ENCODE data around the gene NAA80.

Gene NAA80

GRCh38 chr3:50278880-50279224 is 20.4 kb downstream of the NAA80 start, which contains the start of gene LSMEM2:
TSS of gene LSMEM2 (plus strand) at chr3:50279087. CDS start at chr3:50279114, 27 bp downstream.
- peaks cover 3% of the 10 kb centered on the region; the same call in 1 of the 2 replicates for H3K27me3 ChIP-seq (ENCODE audit: low read depth, low read length)
- no peak within 1 kb of the TSS for H3K4me2 ChIP-seq (ENCODE audit: low read length)
- H3K4me1 ChIP-seq (ENCODE audit: low read length): no peaks in the 10 kb centered on the region
- no peak within 1 kb of the TSS for H3K27ac ChIP-seq (ENCODE audit: low read length)
- no peak within 1 kb of the TSS for H2AFZ ChIP-seq (ENCODE audit: low read depth, low read length)
- TF ChIP-seq CTCF (IDR thresholded peaks at IDR 0.05; ENCODE audit: low read depth, low read length) (no peak), EZH2phosphoT487 (IDR thresholded peaks at IDR 0.05; ENCODE audit: low read depth) (no peak)
- no peak within 1 kb of the TSS for H3K9ac ChIP-seq (ENCODE audit: low read length)
- no peaks in the 10 kb centered on the region for H4K20me1 ChIP-seq (ENCODE audit: insufficient read depth, low read length)
- no peak within 1 kb of the TSS for H3K4me3 ChIP-seq (ENCODE audit: low read length)
- no peaks in the 10 kb centered on the region for H3K9me3 ChIP-seq (ENCODE audit: insufficient read depth, low read length)
- H3K36me3 ChIP-seq (replicated peaks; ENCODE audit: low read depth, low read length): no peaks in the 10 kb centered on the region
- H3K79me2 ChIP-seq (ENCODE audit: low read length): no peaks in the 10 kb centered on the region

- H3K9ac ChIP-seq (ENCODE audit: low read length): no peak overlapping the region
- no peak overlapping the region for H2AFZ ChIP-seq (ENCODE audit: low read depth, low read length)
- peaks cover 2% of the 10 kb centered on the region; the same call in 1 of the 2 replicates for H3K4me1 ChIP-seq (ENCODE audit: low read length)
- peaks cover 4% of the 10 kb centered on the region; the same call in 1 of the 2 replicates for H3K27me3 ChIP-seq (ENCODE audit: low read depth, low read length)
- TF ChIP-seq EZH2phosphoT487 (IDR thresholded peaks at IDR 0.05; ENCODE audit: low read depth) (no peak), CTCF (IDR thresholded peaks at IDR 0.05; ENCODE audit: low read depth, low read length) (no peak)
- H3K36me3 ChIP-seq (replicated peaks; ENCODE audit: low read depth, low read length): no peaks in the 10 kb centered on the region
- H3K27ac ChIP-seq (ENCODE audit: low read length): no peak overlapping the region
- no peaks in the 10 kb centered on the region for H4K20me1 ChIP-seq (ENCODE audit: insufficient read depth, low read length)
- H3K9me3 ChIP-seq (ENCODE audit: insufficient read depth, low read length): no peaks in the 10 kb centered on the region
- H3K4me2 ChIP-seq (ENCODE audit: low read length): no peak overlapping the region
- H3K79me2 ChIP-seq (ENCODE audit: low read length): no peaks in the 10 kb centered on the region
- no peak overlapping the region for H3K4me3 ChIP-seq (ENCODE audit: low read length)
These were observed 20.9 kb downstream of the NAA80 start for GRCh38 chr3:50278123-50278879.

GRCh38 chr3:50276762-50277101 is 22.5 kb downstream of the NAA80 start:
- no peak overlapping the region for H3K4me2 ChIP-seq (ENCODE audit: low read length)
- no peaks in the 10 kb centered on the region for H4K20me1 ChIP-seq (ENCODE audit: insufficient read depth, low read length)
- TF ChIP-seq EZH2phosphoT487 (IDR thresholded peaks at IDR 0.05; ENCODE audit: low read depth): no peak
- TF ChIP-seq CTCF (IDR thresholded peaks at IDR 0.05; ENCODE audit: low read depth, low read length): no peak
- no peak overlapping the region for H3K27ac ChIP-seq (ENCODE audit: low read length)
- H3K79me2 ChIP-seq (ENCODE audit: low read length): no peaks in the 10 kb centered on the region
- H3K9ac ChIP-seq (ENCODE audit: low read length): no peak overlapping the region
- no peak overlapping the region for H2AFZ ChIP-seq (ENCODE audit: low read depth, low read length)
- no peak overlapping the region for H3K4me3 ChIP-seq (ENCODE audit: low read length)
- H3K4me1 ChIP-seq (ENCODE audit: low read length): peaks cover 9% of the 10 kb centered on the region; the same call in 1 of the 2 replicates
- H3K36me3 ChIP-seq (replicated peaks; ENCODE audit: low read depth, low read length): no peaks in the 10 kb centered on the region
- H3K9me3 ChIP-seq (ENCODE audit: insufficient read depth, low read length): no peaks in the 10 kb centered on the region
- peaks cover 4% of the 10 kb centered on the region; the same call in 1 of the 2 replicates for H3K27me3 ChIP-seq (ENCODE audit: low read depth, low read length)

- Histone ChIP-seq H3K4me2 (ENCODE audit: low read length) (no peak overlapping the region), H4K20me1 (ENCODE audit: insufficient read depth, low read length) (no peaks in the 10 kb centered on the region), H3K79me2 (ENCODE audit: low read length) (no peaks in the 10 kb centered on the region), H3K9me3 (ENCODE audit: insufficient read depth, low read length) (no peaks in the 10 kb centered on the region), H3K27ac (ENCODE audit: low read length) (no peak overlapping the region), H3K27me3 (ENCODE audit: low read depth, low read length) (peaks cover 4% of the 10 kb centered on the region; the same call in 1 of the 2 replicates), H3K36me3 (replicated peaks; ENCODE audit: low read depth, low read length) (no peaks in the 10 kb centered on the region), H3K4me1 (ENCODE audit: low read length) (peaks cover 9% of the 10 kb centered on the region; the same call in 1 of the 2 replicates), H2AFZ (ENCODE audit: low read depth, low read length) (no peak overlapping the region), H3K4me3 (ENCODE audit: low read length) (no peak overlapping the region), H3K9ac (ENCODE audit: low read length) (no peak overlapping the region)
- TF ChIP-seq EZH2phosphoT487 (IDR thresholded peaks at IDR 0.05; ENCODE audit: low read depth) (no peak), CTCF (IDR thresholded peaks at IDR 0.05; ENCODE audit: low read depth, low read length) (no peak)
These were observed 23.0 kb downstream of the NAA80 start for GRCh38 chr3:50275996-50276761.

Measured in OCI-LY3 (cell line).